SIG-M5 treated with dmso at 0.1 percent for 504 hours (cell line): ENCODE data around the gene CD164.
"Not testable (repeated sequence)": the region's sequence is repeated elsewhere in the genome, so short reads cannot be mapped to it uniquely, and the experiment has no call there.

ENCODE experiments used
- DNase-seq: peaks from one replicate; lab custom pipeline; 2025; ENCODE audit not compliant: unreplicated experiment; lab: John Stamatoyannopoulos, UW

CD164 gene

GRCh38 chr6:109344226-109344625 is 38.0 kb downstream of the CD164 start:
- DNase-seq = peak; percentile 30

DNA sequence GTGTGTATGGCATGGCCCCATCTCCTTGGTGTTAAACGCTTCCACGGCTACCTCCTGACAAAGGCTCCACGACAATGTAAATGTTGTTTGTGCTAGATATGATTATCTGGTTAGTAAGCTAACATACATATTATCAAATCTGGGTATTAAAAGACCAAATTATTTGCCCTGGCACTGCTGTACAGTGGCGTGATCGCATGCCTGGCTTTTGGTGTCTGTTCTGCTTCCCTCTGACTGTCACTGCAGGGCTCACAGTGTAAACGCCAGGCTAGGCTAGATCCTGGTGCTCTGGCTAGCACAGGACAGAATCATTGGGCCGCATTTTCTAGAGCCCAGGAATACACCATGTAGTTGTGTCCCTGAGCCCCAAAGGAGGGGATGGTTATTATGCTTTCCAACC is 38.7 kb downstream of the CD164 start:
- DNase-seq = no peak

GRCh38 chr6:109342911-109343310 is 39.4 kb downstream of the CD164 start:
- DNase-seq = no peak

DNA sequence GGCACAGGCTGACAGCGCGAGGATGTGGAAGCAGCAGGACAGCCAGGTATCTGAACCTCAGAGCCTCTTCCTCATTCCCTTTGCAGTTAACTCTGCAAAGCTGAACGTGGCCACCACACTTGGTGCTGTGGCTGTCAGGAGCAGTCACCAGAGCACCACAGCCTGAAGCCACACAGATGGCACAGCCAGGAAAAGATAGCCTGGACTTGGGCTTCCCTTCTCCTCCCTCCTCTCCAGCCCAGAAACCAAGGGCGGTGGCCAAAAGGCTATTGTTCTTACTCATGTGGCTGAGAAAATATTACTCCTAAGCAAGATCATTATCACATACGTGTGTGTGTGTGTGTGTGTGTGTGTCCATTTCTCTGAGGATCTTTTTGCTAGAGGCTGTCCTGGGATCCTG is 39.8 kb downstream of the CD164 start:
- DNase-seq = no peak

DNA sequence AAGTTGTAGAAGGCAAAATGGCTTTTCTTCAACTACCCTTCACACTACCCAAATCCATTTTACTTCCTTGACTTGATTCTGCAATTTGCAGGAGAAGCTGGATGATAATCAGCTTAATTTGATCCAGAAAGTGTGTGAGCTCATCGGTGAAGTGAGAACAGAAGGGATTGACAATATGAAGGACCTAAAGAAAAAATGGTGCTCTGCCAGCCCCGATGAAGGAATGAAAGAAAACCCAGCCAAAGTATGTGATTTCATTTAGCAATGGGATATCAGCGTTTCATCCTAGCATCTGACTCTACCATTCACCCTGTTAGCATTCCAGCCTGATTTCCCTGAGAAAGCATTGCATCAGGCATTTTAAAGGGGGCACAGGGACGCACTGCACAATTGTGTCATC is 41.5 kb downstream of the CD164 start:
- DNase-seq = no peak

DNA sequence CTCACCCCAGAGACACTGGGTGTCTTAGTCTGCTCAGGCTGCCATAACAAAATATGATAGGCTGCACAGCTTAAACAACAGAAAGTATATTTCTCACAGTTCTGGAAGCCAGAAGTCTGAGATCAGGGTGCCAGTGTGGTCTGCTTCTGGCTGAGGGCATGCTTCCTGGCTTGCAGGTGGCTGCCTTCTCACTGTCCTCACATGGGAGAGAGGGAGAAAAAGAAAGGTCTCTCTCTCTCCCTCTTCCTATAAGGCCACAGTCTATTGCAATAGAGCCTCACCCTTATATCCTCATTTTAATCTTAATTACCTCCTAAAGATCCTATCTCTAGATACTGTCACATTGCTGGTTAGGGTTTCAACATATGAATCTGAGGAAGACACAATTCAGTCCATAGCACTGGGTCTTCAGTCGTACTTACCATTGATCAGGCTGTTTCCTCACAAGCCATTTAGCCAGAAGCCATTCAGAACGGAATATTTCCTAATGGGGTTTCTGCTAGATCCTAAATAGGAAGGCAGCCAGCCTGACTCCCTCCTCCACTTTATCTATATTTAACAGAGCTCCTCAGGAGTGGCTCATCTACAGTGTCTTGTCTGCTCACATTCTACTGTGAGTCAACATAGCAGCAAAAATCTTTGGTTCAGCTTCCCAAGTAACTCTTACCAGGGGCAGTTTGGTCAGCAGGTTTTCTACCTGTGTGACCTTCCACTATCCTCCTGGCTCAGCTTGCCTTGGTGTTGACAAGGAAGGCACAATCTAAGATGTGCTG is 42.2 kb downstream of the CD164 start:
- no peak for DNase-seq

GRCh38 chr6:109336221-109336961 is 45.9 kb downstream of the CD164 start:
- peak; percentile 17 for DNase-seq

DNA sequence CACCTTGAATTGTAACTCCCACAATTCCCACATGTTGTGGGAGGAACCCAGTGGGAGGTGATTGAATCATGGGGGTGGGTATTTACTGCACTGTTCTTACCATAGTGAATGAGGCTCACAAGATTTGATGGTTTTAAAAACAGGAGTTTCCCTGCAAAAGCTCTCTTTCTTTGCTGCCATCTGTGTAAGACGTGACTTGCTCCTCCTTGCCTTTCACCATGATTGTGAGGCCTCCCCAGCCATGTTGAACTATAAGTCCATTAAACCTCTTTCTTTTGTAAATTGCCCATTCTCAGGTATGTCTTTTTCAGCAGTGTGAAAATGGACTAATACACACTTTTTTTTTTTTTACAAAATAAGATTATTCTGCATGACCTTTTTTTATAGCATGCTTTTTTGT is 48.4 kb downstream of the CD164 start:
- not testable (repeated sequence) for DNase-seq

- DNase-seq = no peak
Measured at GRCh38 chr6:109332748-109333147, 49.5 kb downstream of the CD164 start.

DNA sequence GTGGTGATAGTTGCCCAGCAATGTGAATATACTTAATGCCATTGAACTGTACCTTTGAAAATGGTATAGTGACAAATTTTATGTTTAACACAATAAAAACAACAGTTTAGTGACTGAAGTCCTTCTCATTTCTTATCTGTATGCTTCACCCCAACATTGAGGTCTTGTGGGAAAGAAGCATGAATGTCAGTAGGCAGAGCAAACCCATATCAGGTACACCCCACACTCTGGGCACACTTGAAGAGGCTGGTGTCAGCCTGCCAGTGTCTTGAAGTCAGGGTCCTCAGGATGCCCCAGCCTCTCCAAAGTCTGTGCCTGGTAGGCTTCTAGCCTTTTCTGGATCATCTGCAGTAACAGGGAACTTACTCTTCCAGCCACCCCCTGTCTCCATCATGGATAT is 51.2 kb downstream of the CD164 start:
- DNase-seq = no peak

DNA sequence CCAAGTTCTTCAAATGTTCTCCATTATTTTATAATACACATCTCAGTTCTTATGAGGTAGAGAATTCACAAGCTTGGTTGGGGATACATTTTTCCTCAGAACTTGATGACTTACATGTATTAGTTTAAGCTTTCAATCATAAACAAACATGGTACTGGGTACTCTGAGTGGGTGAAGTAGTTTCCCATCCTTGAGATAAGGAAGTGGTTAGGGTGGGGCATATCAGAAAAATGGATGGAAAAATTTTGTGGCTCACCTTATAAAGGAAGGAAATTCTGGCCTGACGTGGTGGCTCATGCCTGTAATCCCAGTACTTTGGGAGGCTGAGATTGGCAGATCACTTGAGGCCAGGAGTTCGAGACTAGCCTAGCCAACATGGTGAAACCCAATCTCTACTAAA is 52.0 kb downstream of the CD164 start:
- DNase-seq = no peak

GRCh38 chr6:109328629-109329028 is 53.6 kb downstream of the CD164 start:
- no peak for DNase-seq

- DNase-seq = no peak
Measured at GRCh38 chr6:109327959-109328358, 54.3 kb downstream of the CD164 start.

- no peak for DNase-seq
Measured at GRCh38 chr6:109327491-109327890, 54.8 kb downstream of the CD164 start.

DNA sequence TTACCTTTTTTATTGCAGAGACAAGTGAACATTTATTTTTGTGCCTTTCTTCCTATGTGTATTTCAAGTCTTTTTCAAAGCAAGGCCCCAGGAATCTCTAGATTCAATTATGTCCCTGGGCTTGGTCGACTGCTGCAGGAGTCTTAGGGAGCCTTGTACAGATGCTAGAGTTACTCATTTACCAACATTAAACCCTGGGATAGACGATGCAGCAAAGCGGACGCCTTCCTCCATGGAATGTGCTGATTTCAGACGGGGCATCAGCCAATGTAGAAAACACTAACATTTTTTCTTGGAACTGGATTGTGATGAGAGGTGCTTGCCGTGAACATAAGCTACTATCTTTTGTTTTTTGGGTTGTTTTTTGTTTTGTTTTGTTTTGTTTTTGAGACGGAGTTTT is 55.9 kb downstream of the CD164 start:
- DNase-seq = no peak

DNA sequence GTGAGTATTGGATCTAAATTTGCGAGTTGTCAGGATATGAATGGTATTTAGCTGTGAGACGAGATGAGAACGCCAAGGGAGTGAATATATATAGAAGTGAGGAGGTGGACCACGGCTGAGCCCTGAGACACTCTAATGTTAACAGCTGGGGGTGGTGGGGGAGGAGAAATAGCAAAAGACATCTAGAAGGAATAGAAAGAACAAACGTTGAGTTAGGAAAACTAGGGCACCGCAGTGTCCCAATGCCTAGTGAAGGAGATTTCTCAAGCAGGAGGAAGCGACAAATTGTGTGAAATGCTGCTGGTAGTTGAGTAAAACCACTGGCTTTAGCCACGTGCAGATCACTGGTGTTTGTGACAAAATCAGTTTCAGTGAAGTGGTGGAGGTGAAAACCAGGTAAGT is 56.9 kb downstream of the CD164 start:
- DNase-seq = peak; percentile 64

- no peak for DNase-seq
Measured at GRCh38 chr6:109323241-109323640, 59.0 kb downstream of the CD164 start.

DNA sequence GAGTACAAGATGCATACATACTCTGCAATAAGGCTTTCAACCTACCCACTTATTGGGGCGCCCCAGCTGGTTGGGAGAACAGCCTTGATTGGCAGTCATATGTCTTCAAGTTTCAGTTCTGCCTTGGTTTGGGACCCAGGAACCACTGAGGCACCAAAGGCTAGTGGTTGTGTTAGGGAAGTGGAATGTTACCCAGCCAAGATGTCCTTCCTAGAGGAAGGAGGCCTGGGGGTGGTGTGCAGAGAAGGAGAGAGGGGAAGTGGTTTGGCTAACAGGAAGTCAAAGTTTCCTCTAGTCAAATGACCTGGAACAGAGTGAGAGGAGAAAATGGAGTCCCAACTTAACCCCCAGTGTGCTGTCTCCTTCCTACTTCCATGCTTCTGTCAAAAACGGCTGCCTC is 59.4 kb downstream of the CD164 start:
- DNase-seq = peak; percentile 86

DNA sequence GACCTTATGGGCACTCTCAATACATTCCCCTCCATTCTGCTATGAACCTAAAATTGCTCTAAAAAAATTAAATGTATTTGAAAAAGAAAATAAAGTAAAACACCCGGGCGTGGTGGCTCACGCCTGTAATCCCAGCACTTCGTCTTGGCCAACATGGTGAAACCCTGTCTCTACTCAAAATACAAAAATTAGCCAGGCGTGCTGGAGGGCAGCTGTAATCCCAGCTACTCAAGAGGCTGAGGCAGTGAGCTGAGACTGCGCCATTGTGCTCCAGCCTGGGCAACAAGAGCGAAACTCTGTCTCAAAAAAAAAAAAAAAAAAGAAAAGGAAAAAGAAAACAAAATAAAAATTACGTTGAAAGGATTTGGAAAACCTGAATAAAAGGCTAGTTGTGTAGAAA is 60.5 kb downstream of the CD164 start:
- no peak for DNase-seq

GRCh38 chr6:109320072-109320471 is 62.2 kb downstream of the CD164 start:
- DNase-seq = no peak

GRCh38 chr6:109318328-109318876 is 63.9 kb downstream of the CD164 start:
- DNase-seq = no peak

DNA sequence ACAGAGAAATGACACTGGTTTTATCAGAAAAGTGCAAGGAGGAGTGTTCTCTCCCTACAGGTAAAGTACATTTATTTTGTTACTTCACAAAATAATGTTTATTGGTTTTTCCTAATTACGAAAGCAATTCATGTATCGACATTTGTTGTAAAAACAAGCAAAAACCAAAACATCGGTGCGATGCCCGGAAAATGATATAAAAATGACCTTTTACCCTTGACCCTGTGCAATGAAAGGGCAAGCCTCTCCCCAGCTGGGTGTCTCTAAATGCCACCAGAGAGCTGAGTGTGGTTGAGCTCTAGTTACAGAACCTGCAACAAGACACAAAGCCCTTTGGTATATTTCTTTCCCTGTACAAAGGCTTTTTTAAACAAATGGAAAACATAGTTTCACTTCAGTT is 65.4 kb downstream of the CD164 start:
- no peak for DNase-seq
